Activated CD8-positive, alpha-beta memory T cell treated with anti-CD3 and anti-CD28 coated beads, Interleukin-2, amount 50 U/mL, for 24 hours (primary cell): ENCODE data around the gene COX5B.
A peak's percentile ranks its signal among the peaks of the same experiment; 100 is the strongest.
"Not testable (repeated sequence)": the region's sequence is repeated elsewhere in the genome, so short reads cannot be mapped to it uniquely, and the experiment has no call there.

Experiments
- DNase-seq: peaks from one replicate; pipeline ENCODE4 v3.0.0-alpha.2; 2020; ENCODE audit errors: extremely low read depth

Gene COX5B

DNA sequence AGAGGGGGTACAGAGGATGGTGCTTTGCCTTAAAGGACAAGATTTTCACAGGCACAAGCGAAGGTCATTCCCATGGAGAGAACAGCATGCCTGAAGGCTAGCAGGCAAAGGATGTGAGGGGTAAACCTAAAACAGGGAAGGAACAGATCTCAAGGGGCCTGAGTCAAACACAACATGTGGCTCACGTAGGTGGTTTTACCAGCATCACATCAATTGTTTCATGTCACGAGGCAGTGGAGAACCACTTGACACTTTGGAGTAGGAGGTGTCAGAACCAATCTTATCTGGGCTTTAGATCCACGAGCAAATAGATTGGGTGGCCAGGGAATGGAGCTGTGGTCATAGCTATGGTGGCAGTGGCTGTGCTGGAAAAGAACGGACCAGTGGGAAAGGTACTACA lies 8.4 kb downstream of the COX5B start:
- DNase-seq: no peak

DNA sequence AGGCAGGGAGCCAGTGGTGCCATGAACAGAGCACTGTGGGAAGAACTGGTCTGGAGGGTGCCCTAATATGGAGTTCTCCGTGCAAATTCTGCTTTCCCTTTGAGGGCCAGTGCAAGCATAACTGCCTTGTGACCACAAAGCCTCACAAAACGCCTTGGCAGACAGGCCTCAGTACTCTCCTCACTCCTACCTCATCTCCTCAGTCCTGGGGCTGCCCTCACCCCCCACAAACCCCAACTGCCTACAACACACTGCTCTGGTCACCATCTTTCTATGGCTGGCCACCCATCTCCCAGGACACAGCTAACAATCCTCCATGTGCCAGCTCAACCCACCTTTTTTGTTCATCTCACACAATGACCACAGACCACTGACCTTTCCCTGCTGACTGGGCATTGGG lies 8.9 kb downstream of the COX5B start:
- DNase-seq: no peak

DNA sequence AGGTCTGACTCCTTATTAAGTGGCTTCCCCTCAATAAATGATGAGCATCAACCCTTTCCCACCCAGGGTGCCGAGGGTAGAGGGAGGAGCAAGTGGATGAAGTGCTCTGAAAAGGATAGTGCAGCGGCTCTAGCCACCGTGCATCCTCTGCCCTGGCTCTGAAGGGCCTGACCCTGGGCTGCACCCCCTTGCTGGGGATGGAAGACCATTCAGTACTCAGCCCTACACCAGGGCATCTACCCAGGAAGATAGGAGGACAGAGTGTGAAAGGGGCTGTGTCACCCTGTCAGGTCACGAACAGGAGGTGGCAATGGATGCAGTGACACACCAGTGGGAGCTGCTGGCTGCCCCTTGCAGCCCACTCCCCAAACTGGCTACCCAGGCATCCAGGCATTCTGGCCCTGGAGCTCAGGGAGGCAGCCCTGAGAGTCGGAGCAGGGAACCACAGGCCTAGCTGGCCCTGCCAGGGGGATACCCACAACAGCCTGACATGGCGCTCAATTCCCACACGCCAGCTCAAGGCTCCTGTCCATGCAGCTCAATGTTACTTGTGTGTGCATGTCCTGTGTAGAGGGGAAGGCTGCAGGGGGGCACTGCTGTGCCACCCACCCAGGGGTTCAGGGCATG lies 10.4 kb downstream of the COX5B start:
- no peak for DNase-seq

DNA sequence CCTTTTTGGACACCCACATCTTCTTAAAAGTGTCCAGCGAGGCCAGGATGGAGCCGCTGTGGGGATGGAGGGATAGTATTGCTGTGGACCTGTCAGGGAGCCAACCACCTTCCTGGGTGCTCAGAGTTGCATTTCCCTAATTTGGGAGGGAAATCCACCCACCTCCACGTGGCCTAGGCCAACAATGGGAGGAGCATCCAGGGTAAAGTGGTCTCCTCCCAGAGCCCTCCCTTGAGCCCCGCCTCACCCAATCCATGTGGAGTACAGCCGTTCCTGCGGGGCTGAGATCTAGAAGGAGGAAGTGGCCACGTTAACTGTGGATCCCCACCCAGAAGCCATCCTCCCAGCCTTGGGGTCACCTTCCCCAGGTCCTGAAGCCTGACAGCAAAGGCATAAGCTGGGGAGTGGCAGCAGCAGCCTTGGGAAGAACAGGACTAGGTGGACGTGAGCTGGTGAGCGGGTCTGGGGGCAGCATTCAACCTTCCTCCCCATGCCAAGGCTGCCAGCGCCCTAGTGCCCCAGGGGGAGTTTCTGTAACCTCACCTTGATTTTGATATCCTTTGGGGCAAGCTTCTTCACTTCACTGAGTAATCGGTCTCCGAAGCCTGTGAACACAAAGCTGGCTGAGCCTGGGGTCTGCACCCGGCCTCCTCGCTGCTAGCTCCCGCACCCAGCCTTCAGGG lies 11.2 kb downstream of the COX5B start:
- DNase-seq: no peak

DNA sequence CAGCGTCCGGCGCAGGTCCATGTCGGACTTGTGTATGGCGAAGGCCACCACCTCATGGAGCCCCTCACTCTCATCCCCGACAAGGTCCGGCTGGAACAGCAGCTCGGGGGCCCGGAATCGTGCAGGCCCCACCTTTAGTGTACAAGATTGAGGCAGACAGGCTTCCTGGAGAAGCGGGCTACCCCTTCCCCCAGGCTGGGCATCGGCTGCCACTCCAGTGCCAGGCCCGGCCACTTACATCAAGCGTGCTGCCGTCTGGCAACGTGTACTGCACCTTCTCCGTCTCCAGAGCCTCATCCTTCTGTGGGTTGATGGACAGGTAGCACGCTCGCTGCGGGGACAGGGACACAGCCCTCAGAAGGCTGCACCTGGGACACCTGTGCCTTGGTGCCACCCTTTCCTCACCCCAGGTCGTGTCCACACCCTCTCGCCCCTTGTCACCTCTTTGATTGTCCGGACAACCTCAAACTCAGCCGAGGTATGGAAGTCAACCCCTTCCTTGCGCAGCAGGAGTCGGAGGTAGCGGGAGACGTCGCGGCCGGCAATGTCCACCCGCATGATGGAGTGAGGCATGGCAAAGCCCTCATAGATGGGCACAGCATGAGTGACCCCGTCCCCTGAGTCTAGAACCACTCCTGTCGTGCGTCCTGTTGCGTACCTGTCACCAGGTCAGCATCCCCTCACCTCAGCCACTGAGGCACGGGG lies 12.3 kb downstream of the COX5B start:
- DNase-seq: no peak

DNA sequence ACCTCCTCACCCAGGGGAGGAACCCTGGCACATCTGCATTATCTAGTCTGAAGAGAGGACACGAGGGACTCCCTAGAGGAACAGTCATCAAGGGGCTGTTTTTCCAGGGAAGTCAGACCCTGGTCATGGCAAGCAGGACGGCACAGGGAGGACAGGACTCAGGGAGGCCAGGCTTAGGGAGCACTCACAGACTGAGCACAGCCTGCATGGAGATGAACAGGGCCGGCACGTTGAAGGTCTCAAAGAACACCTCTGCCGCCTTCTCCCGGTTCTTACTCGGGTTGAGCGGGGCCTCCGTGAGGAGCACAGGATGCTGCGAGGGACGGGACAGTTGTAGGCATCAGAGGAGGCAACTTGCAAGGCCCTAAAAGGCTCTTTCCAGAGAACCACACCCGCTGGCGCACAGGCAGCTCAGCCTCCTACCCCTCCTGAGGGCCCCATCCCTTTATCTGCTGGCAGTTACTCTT lies 12.9 kb downstream of the COX5B start:
- DNase-seq: no peak

DNA sequence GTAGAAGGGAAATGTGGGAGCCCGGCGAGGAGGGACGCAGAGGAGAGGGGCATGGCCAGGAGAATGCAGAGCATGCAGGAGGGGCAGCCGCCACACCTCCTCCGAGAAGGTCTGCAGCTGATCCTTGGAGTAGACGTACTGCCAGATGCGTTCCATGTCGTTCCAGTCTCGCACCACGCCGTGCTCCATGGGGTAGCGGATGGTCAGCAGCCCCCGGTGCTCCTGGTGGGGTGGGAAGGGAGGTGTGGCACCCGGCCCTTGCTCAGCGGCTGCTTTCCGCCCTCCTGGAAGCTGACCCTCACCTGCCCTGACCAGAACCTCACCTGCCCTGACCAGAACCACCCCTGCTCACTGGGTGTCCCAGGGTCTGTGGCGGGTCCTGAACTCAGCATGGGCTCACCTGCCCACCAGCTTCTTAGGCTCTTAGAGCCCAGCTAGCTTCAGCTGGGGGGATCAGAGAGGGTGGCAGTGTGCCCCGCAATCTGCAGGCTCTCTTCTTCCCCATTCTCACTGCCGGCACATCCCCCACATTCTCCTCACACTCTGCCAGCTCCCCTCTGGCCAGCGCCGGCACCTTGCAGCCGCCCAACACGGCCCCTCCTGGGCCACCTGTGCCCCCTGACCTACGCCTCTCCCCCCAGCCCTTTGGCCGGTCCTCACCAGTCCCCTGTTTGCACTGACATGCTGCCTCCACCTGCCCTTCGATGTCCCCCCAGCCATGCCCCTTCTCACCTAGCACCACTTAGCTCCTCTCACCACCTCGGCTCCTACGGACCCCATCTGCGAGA lies 13.6 kb downstream of the COX5B start:
- no peak for DNase-seq

DNA sequence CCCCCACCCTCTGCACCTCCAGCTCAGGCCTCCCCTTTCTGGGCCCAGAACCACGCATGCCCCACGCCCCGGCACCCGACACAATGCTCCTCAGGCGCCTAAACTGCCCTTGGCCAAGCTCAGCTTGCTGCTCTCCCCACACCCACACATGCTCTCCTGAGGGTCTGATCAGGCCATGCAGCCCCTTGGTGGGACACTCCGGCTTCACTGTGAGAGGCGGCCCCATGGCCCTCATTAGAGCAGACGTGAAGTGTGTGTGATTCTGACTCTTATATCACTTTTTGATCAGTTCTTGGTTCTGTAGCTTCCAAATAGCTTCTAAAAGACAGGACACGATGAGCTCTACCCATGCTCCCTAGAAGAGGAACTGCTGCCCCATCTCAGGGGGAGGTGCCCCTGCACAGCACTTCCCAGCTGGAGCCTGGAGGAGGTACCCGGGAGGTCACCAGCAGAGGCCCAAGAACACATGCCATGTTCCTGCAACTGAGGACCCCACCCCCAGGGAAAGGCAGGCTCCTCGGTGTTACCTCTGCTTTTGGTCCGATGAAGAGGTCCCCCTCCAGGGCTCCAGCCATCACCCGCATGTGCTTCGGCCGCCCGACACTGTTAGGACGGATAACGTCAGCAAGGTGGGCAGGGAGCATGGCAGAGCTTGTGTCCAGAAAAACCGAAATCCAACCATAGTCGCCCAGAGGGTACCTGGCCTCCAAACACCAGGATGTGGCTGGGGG lies 14.3 kb downstream of the COX5B start:
- no peak for DNase-seq

DNA sequence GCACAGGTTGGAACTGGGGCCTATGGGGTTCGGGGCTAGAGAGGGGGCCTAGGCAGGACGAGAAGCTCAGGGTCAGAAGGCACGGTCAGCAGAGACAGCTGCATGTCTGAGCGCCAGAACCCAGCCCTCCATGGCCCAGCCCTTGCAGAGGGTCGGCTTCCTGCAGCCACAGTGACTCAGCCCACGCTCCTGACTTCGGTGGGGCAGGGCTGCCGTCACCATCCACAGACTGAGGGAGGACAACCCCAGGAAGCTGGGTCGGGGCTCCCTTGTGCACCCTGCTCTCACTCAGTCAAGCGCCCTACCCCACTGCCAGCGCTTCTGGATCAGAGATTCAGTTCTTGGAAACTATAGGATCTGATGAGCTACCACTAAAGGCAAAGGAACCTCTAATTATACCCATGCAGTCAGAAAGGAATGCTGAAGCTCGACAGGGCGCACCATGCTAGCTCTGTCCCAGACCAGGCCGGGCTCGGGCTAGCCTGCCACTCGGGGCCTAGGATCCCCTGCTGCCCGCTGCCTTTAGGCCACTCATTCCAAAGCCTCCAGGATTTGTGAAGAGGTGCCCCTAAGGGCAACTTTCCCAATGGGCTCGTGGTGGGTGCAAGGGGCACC lies 15.0 kb downstream of the COX5B start:
- DNase-seq: no peak

DNA sequence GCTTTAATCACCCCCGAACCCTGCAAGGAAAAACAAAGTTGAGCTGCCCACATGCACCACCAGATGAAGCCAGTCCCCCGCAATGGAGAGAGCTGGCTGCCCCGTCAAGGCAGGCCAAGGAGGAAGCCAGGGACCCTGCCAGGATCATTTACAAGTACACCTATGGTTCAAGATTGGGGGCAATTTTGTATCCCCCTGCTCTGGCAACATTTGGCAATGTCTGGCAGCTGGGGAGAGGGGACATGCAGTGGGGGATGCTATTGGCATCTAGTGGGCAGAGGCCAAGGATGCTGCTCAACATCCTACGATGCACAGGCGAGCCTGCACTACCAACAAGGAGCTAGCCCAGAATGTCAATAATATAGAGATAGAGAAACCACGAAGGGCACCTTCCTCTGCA lies 16.1 kb downstream of the COX5B start:
- no peak for DNase-seq

DNA sequence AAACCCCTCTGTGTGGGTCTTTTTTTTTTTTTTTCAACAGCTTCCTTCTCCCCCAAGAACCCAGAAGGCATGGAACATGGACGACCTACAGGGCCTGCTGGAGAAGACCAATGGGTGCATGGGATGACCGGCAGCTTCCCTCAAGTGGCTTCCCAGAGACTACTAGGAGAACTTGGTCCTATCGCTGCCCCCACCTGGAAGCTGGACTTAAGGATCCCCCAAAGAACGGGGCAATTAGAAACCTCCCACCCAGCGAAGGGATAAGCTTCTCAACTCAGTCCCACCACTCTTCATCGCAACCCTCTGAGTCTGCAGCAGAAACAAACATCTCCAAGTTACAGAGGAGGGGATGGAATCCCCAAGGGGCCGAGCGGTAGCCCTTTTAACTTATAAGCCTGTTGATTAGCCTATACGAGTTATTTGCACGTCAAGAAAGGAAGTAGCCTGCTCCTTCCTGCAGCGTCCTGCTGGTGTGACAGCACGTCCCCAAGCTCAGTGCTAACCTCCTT lies 16.6 kb downstream of the COX5B start:
- no peak for DNase-seq

DNA sequence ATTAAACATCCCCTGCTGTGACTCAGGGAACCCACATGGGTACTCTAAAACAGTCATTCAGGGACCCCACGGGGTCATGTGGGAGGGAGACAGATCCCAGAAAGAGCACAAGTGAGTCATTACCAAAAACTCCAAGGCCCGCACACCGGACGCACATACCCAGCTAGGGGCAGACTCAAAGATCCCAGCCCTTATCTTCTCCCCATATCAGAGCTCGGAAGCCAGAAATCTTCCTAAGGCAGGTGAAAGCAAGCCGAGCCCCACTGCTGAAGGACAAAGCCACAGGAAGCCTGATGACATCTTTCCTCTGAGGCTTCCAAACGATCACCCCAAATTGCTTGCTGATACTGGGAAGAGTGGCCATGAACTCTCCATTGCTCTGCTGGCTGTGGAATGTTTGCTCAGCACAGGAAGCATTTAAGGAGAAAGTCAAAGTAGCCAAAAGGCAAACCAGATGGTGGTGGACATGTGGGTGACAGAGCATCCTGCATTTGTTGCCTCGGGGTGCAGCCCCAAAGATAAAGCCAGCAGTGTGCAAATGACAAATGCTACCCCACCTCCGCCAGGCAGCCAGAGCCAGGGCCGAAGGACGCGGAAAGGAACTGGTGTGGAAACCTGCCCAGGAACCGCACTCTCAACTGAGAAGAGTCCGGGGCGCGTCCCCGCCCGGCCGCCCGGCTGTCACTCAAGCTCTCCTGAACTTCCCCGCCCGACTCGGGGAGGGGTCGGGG lies 17.2 kb downstream of the COX5B start:
- peak; percentile 73 for DNase-seq

DNA sequence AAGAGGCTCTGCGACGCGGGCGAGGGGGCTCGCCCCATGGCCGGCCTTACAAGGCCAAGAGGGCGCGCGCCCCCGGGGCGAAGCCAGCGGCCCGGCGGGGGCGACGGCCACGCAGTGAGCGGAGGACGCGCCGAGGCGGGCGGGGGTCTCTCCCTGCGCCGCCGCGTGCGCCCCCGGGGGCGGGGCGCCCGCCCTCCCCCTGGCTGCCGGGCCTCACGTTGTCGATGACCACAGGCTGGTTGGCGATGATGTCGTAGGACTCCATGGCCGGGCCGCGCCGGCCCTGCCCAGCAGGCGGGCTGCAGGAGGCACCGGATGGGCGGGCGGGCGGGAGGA lies 17.7 kb downstream of the COX5B start:
- no peak for DNase-seq

DNA sequence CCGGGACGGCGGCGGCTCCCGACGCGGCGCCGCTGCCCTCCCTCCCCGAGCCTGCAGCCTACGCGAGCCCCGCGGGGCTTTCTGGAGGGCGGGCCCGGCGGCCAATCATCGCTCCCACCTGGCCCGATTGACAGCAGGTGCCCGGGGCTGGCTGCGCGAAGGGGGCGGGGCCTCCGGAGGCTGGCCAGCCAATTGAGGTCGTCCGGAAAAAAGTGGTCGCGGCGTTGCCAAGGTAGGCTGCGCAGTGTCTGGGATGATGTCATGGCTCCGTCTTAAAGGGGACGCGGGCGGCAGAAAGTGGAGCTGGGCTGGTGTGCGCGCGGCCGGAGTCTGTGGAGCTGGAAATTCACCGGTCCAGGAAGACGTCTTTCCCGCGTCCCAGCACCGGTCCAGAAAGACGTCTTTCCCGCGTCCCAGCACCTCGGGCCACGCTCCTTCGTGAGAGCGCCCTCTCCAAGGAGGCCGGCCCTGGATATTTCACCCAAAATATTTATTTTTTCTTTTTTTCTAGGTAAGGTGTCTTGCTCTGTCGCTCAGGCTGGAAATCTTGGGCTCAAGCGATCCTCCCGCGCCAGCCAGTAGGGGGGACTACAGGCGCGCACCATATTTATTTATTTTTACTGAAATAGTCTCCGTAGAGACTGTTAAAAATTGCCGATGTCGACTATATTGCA lies 18.2 kb downstream of the COX5B start, which contains the start of gene ACTR1B:
TSS of gene ACTR1B (minus strand) at position 83 of the 674 bp plus-strand sequence. CDS start 154 bp downstream, outside the sequence.
- DNase-seq: peak; percentile 93

DNA sequence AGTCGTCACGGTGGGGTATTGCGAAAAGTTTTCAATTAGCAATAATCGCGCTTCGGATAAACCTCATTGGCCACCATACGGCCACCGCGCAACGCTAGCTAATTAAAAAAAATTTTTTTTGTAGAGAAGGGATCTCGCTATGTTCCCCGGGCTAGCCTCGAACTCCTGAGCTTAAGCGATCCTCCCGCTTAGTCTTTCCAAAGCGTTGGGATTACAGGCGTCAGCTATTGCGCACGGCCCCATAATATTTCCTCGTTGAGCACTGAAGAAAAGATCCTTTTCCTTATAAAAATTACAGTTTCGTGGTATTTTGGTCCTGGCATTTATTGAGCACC lies 18.7 kb downstream of the COX5B start:
- no peak for DNase-seq

DNA sequence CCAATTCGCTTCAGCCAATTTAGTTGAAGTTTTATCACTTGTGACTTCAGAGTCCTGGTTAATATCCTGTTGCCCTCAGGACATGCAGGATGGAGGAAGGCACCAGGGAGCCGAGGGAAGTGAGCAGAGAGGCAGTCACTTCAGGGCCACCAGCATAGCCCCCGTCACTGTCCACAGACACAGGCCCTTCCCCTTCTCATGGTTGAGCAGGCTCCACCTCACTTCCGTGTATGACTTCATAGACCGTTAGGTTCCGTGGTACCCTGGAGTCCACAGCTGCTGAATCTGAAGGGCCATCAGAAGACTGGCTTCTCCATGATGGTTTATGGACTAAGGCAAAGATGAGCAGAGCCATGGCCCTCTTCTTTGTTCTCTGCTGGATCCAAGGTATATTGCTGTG lies 23.6 kb downstream of the COX5B start, which contains the start of gene C2orf92:
TSS of gene C2orf92 (plus strand) at position 266 of the 400 bp plus-strand sequence. CDS start at position 342, 76 bp downstream.
- DNase-seq: no peak

DNA sequence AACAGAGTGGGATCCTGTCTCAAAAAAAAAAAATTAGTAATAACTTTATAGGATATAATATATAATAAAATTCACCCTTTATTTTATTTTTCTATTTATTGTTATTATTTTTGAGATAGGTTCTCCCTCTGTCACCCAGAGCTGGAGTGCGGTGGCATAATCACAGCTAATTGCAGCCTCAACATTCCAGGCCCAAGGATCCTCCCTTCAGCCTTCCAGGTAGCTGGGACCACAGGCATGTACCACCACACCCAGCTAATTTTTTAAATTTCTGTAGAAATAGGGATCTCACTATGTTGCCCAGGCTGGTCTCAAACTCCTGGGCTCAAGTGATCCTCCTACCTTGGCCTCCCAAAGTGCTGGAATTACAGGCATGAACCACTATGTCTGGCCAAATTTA lies 24.6 kb downstream of the COX5B start:
- no peak for DNase-seq

DNA sequence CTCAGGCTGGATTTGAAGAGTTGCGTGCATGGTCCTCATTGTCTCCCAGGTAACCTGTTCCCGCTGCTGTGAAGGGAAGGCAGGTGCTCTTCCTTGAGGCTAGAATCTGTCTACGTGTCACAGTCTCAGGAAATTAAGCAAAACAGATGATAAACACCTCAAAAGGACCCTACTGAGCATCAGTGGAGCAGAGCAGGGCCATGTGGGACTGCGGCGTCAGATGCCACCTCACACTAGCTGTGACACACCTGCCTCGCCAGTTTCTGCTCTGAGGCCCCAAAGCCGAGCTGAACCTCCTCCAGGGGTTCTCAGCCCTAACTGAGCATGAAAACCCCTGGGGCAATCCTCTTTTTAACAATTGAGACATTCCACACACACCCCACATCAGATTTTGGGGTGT lies 25.7 kb downstream of the COX5B start:
- no peak for DNase-seq

DNA sequence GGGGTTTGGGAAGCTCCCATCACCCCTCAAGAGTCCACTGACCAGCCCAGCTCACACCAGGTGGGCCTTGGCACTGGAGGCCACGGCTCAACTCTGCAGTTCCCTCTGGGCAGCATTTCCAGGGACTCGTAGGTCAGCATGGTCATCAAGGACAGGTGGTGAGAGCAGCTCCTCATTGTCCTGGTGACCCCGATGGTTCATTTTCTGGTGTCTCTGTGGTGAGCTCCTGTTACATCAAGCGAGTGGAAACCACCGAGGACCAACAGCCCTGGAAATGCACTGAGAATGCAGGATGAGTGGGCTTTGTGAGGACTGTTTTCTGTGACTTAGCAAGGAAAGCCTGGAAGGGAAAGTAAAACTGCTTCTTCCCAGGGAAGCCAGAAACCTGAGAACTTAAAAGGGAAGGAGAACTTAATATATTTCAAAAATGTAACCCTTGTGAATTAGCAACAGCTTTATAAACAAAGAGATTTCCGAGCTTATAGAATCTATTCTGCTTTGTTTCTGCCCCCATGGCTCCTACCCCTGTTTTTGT lies 26.8 kb downstream of the COX5B start:
- DNase-seq: not testable (repeated sequence)
